Stomach (tissue), 4 donors: ENCODE data around the gene SLK.

ENCODE experiments used
- CTCF ChIP-seq, 7 experiments: fragments of 450-650 bp in 4 of 7; fragments of 200-600 bp in 3 of 7; sonication (generic) in 3 of 7; IDR thresholded peaks; one replicate each; pipeline ENCODE4 v1.5.1; 2016 to 2019; ENCODE audit warnings: antibody characterized with exemption in 7 of 7, control low read depth in 2 of 7, mild to moderate bottlenecking in 1 of 7
- EP300 ChIP-seq: sonication (generic); formaldehyde crosslinking; IDR thresholded peaks from one replicate; pipeline ENCODE4 v1.6.1; 2017; ENCODE audit warnings: antibody characterized with exemption
- POLR2A ChIP-seq, 4 donors: fragments of 450-650 bp; IDR thresholded peaks; one replicate each; pipeline ENCODE4 v1.6.1; 2016; ENCODE audit warnings: antibody characterized with exemption in 4 of 4, control low read depth in 2 of 4, mild to moderate bottlenecking in 1 of 4, moderate library complexity in 1 of 4
- POLR2AphosphoS5 ChIP-seq, 3 donors: sonication (generic); formaldehyde crosslinking; IDR thresholded peaks; one replicate each; pipeline ENCODE4 v1.6.1; 2016; ENCODE audit warnings: antibody characterized with exemption in 3 of 3

- TF ChIP-seq EP300 (no peak), CTCF (IDR thresholded peaks at IDR 0.05) (no peak), POLR2AphosphoS5 (IDR thresholded peaks at IDR 0.05) (no peak), POLR2A (IDR thresholded peaks at IDR 0.05) (no peak)
These were observed 24.1 kb upstream of the SLK start for GRCh38 chr10:103942866-103943265.
